Effector memory CD8-positive, alpha-beta T cell (primary cell): ENCODE measurements around the gene ANKRD44.

Experiments
- ATAC-seq: fragments of 150-1000 bp; cut with Tn5 transposase; replicated peaks from 2 replicates; pipeline ENCODE4 v1.10.0; 2021; ENCODE audit warnings: mild to moderate bottlenecking, moderate library complexity
- DNase-seq, 3 experiments: peaks; one replicate each; pipeline ENCODE4 v3.0.0; 2021
- H3K27ac Mint-ChIP-seq, 2 donors: one replicate each; pipeline ENCODE4 v1.8.0; 2022; ENCODE audit warnings: mild to moderate bottlenecking in 2 of 2, mixed read lengths in 2 of 2, moderate library complexity in 2 of 2
- H3K27me3 Mint-ChIP-seq, 2 donors: one replicate each; pipeline ENCODE4 v1.8.0; 2022; ENCODE audit warnings: mixed read lengths in 2 of 2
- H3K36me3 Mint-ChIP-seq: one replicate; pipeline ENCODE4 v1.8.0; 2022; ENCODE audit warnings: mild to moderate bottlenecking, moderate library complexity, mixed read lengths; ENCODE audit not compliant: insufficient read depth
- H3K4me1 Mint-ChIP-seq, 2 donors: one replicate each; pipeline ENCODE4 v1.8.0; 2022; ENCODE audit warnings: low read depth in 2 of 2, mixed read lengths in 2 of 2
- H3K4me3 Mint-ChIP-seq, 2 donors: one replicate each; pipeline ENCODE4 v1.8.0; 2022; ENCODE audit warnings: mild to moderate bottlenecking in 2 of 2, mixed read lengths in 2 of 2, moderate library complexity in 2 of 2
- H3K9me3 Mint-ChIP-seq, 2 donors: one replicate each; pipeline ENCODE4 v1.8.0; 2022; ENCODE audit warnings: mixed read lengths in 2 of 2

The ANKRD44 gene

DNA sequence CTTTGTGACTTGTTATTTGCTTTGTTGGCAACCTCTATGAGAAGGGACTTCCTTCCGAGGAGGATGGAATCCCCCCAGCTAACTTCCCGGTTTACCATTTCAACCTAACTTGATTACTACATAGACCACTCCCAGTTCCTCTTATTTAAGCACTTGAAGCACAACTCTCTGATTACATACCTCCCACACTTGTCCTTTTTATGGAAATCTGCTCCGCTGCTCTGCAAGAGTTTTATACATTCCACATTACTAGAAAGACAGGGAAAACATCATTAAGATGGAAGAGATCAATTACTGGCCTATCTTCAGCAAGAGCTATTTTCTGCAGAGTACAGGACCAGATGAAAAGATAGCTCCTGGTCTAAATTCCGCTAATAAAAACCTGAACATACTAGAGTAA is 224.1 kb downstream of the ANKRD44 start:
- no peak overlapping the region for H3K4me3 Mint-ChIP-seq
- H3K27me3 Mint-ChIP-seq: no peaks in the 10 kb centered on the region
- H3K36me3 Mint-ChIP-seq: peaks cover 77% of the 10 kb centered on the region
- peaks cover 9 to 25% of the 10 kb centered on the region in 2 donors for H3K4me1 Mint-ChIP-seq
- ATAC-seq (no peak), DNase-seq (no peak)
- H3K9me3 Mint-ChIP-seq: no peaks in the 10 kb centered on the region
- H3K27ac Mint-ChIP-seq: peak overlapping the region; percentile 2 to 23

DNA sequence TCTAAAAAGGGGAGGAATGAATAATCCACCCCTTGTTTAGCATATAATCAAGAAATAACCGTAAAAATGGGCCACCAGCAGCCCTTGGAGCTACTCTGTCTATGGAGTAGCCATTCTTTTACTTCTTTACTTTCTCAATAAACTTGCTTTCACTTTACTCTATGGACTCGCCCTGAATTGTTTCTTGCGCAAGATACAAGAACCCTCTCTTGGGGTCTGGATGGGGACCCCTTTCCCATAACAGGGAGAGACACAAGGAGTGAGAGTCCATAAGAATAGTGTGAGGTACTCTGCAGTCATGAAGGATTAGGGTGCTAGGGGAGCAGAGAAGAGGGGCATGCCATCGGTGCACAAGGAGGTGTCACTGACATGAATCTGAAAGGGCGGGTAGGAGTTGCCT is 224.9 kb downstream of the ANKRD44 start:
- H3K27me3 Mint-ChIP-seq: no peaks in the 10 kb centered on the region
- H3K4me1 Mint-ChIP-seq: peaks cover 5 to 23% of the 10 kb centered on the region in 2 donors
- no peak for ATAC-seq
- H3K4me3 Mint-ChIP-seq: no peak overlapping the region
- no peak for DNase-seq
- H3K27ac Mint-ChIP-seq: peak overlapping the region; percentile 14 to 61
- H3K9me3 Mint-ChIP-seq: no peaks in the 10 kb centered on the region
- H3K36me3 Mint-ChIP-seq: peaks cover 81% of the 10 kb centered on the region

DNA sequence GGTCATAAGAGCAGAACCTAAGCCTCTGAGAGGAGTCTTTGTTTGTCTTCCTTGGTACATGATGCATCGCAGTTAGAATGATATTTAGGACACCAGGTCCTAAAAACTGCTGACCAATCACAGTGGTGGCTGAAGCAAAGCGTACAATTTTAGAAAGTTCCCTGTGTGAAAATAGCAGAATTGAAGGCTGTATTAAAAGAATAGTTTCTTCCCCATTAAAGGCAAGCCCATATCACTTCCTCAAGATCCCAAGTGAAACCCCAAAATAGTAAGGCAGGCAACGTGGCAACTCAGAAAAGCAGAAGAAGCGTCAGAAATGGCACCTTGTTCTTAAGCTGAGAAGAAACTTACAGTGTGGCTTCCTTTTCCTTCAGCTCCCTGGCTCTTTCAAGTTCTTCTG is 229.3 kb downstream of the ANKRD44 start:
- ATAC-seq (no peak), DNase-seq (no peak)
- H3K4me1 Mint-ChIP-seq: peaks cover 3 to 8% of the 10 kb centered on the region in 2 donors
- peak overlapping the region in 1 of 2 donors; percentile 33 for H3K27ac Mint-ChIP-seq
- H3K9me3 Mint-ChIP-seq: peaks cover 0 to 7% of the 10 kb centered on the region in 2 donors
- no peak overlapping the region for H3K4me3 Mint-ChIP-seq
- no peaks in the 10 kb centered on the region for H3K27me3 Mint-ChIP-seq
- H3K36me3 Mint-ChIP-seq: peaks cover 79% of the 10 kb centered on the region

DNA sequence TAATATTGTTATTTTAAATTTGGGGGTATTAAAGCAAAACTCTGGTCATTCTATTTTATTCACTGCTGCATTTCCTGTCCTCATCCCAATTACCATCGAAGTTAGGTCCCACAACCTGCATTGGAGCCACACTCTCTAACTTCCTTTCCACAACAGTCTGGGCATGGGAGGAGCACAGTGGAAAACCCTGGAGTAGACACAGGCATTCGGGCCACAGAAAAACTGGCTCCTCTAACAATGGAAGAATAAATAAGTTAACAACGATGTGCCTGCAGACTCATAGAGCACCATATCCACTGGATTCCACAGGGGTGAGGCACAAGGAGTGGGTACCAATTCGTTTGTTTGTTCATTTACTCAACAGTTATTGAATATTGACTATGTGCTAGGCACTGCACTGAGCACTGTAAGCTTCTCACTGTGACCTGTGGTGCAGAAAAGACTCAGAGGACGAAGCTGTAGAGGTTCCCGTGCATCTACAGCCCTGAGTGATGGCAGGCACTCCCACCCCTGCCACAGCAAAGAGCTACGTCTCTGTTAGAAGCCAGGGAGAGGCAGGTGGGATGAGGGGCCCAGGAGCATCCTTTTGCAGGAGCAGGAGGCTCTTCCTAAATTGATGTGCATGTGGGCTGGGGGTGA is 229.9 kb downstream of the ANKRD44 start:
- ATAC-seq: no peak
- H3K4me3 Mint-ChIP-seq: no peak overlapping the region
- H3K9me3 Mint-ChIP-seq: peaks cover 0 to 8% of the 10 kb centered on the region in 2 donors
- peaks cover 83% of the 10 kb centered on the region for H3K36me3 Mint-ChIP-seq
- peaks cover 5 to 11% of the 10 kb centered on the region in 2 donors for H3K4me1 Mint-ChIP-seq
- DNase-seq: no peak
- H3K27ac Mint-ChIP-seq: peak overlapping the region; percentile 33 to 73
- H3K27me3 Mint-ChIP-seq: no peaks in the 10 kb centered on the region

DNA sequence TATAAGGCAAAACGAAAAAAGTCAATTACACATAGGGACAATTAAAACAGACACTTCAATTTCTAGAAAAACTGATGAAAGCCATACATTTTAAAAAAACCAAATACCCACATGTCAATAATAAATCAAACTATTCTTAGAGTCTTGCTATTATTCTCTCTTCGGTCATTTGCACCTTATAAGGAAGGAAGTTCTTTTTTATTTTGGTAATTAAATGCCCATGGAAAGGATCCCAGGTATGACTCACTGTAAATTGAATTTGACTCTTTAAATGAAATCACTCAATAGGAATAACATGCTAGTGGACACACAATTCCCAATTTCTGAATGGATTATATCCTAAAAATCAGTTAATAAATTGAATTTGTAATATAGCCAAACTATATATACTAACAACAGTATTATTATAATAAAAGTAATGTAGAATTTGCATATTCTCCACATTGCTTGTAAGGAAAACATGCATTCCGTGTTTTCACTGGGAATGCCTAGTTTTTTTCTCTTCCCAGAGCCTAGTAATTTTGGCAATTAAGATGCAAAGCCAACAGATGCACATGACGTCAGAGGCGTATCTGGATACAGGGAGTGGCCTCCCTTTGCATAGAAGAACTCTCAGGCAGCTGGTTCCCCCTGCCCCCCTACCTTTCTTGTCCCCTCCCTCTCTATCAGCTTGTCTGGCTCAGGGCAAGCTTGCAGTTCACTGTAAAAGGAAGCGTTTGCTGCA is 230.6 kb downstream of the ANKRD44 start:
- ATAC-seq: no peak
- DNase-seq: no peak
- peaks cover 84% of the 10 kb centered on the region for H3K36me3 Mint-ChIP-seq
- peaks cover 5 to 11% of the 10 kb centered on the region in 2 donors for H3K4me1 Mint-ChIP-seq
- H3K9me3 Mint-ChIP-seq: peaks cover 0 to 8% of the 10 kb centered on the region in 2 donors
- peak overlapping the region; percentile 33 to 73 for H3K27ac Mint-ChIP-seq
- no peaks in the 10 kb centered on the region for H3K27me3 Mint-ChIP-seq
- no peak overlapping the region for H3K4me3 Mint-ChIP-seq

DNA sequence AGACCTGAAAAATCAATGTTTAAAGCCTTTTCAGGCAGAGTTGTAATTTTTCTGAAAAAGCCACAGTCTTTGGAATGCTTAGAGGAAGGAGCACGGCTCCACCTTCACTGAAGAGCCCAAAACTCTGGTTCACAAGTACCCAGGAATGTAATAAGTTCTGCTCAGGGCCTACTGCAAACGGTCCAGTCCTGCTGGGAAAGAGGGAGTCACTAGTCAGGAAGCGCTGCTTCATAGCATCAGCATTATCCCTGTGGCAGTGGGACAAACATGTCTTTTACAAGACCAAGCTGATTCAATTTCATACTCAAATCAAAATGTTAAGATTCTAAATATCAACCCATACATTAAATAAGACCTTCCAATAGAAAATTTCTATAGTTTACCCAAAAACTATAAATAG is 231.2 kb downstream of the ANKRD44 start:
- Mint-ChIP-seq H3K27ac (no peak overlapping the region), H3K4me3 (no peak overlapping the region), H3K4me1 (peaks cover 5 to 12% of the 10 kb centered on the region in 2 donors), H3K36me3 (peaks cover 83% of the 10 kb centered on the region), H3K27me3 (no peaks in the 10 kb centered on the region), H3K9me3 (peaks cover 0 to 8% of the 10 kb centered on the region in 2 donors)
- ATAC-seq (no peak), DNase-seq (no peak)

DNA sequence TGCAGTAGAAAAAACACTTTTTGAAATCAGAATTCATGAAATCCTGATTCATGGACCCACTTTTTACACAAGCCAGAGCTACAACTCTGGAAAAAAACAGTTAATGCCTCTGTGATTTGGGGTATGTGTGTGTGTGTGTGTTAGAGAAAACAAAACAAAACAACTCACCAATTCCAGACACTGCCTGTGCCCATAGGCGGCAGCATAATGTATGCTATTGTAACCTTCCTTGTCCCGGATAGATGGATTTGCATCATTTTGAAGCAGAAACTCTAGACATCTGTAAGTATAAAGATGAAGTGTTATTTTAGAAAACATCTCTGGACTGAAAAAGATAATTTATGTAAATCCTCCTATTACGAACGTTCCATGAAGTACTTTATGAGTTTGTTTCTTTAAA is 232.0 kb downstream of the ANKRD44 start:
- Mint-ChIP-seq H3K27me3 (no peaks in the 10 kb centered on the region), H3K27ac (no peak overlapping the region), H3K4me1 (peaks cover 6 to 14% of the 10 kb centered on the region in 2 donors), H3K9me3 (peaks cover 0 to 8% of the 10 kb centered on the region in 2 donors), H3K4me3 (no peak overlapping the region), H3K36me3 (peaks cover 81% of the 10 kb centered on the region)
- ATAC-seq: no peak
- DNase-seq: no peak

DNA sequence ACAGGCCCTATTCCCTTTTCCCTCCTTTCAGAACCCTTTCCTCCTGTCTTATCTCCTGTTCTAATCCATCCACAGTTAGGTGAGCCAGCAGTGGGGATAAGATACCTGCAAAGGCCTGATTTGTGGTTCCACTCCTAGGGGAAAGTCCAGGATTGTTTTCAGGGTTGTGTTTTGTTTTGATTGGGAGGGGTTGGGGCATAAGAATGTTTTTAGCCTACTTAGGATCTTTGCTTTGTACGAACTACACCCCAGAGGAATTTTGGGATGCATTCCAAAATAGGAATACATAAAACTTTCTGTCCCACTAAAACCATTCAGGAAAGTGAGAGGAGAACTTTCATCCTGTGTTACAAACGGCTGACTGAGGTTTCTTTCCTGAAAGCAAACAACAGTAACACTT is 233.2 kb downstream of the ANKRD44 start:
- H3K36me3 Mint-ChIP-seq: peaks cover 74% of the 10 kb centered on the region
- ATAC-seq (no peak), DNase-seq (no peak)
- H3K4me1 Mint-ChIP-seq: peaks cover 14 to 22% of the 10 kb centered on the region in 2 donors
- no peaks in the 10 kb centered on the region for H3K27me3 Mint-ChIP-seq
- H3K9me3 Mint-ChIP-seq: peaks cover 0 to 8% of the 10 kb centered on the region in 2 donors
- peak overlapping the region; percentile 39 to 58 for H3K27ac Mint-ChIP-seq
- H3K4me3 Mint-ChIP-seq: no peak overlapping the region

DNA sequence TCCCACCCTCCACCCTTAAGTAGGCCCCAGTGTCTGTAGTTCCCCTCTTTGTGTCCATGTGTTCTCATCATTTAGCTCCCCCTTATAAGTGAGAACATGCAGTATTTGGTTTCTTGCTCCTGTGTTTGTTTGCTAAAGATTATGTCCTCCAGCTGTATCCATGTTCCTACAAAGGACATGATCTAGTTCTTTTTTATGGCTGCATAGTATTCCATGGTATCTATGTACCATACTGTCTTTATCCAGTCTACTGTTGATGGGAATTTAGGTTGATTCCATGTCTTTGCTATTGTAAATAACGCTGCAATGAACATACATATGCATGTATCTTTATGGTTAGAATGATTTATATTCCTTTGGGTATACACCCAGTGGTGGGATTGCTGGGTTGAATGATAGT is 233.9 kb downstream of the ANKRD44 start:
- no peak for ATAC-seq
- H3K27me3 Mint-ChIP-seq: no peaks in the 10 kb centered on the region
- DNase-seq: no peak

DNA sequence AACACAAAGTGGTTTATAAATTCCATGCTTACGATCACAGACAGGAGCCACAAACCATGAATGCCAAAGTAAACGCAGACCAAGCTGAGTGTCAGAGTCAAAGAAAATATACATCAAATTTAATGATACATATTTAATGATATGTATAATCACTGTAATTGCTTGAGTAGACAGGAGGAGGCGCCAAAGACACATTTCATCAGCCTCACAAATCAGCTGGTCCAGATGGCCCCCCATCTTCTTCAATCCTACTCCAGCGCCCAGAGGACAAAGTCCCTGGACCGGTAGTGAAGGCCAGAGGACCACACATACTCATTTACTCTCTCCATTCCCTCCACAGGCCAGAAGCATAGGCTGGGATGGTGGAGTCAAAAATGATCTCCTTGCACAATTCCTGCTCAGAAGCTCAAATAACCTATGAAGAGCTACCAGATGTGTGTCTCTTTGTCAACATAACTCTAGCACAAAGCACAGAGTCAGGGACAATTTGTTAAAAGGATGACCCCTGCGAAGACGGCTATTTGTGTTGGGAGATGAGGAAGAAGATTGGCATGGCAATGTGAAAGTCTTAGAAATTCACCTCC is 234.7 kb downstream of the ANKRD44 start:
- H3K4me1 Mint-ChIP-seq: peaks cover 17 to 31% of the 10 kb centered on the region in 2 donors
- H3K4me3 Mint-ChIP-seq: no peak overlapping the region
- H3K27ac Mint-ChIP-seq: no peak overlapping the region
- DNase-seq (peak in 1 of 3 experiments; percentile 18), ATAC-seq (no peak)
- H3K27me3 Mint-ChIP-seq: no peaks in the 10 kb centered on the region
- H3K36me3 Mint-ChIP-seq: peaks cover 66% of the 10 kb centered on the region
- H3K9me3 Mint-ChIP-seq: peaks cover 0 to 8% of the 10 kb centered on the region in 2 donors

More for the DNA sequence above, 233.9 kb downstream of the ANKRD44 start:
- Mint-ChIP-seq H3K36me3 (peaks cover 72% of the 10 kb centered on the region), H3K4me3 (no peak overlapping the region), H3K4me1 (peaks cover 13 to 24% of the 10 kb centered on the region in 2 donors), H3K27ac (peak overlapping the region; percentile 39 to 56), H3K9me3 (peaks cover 0 to 8% of the 10 kb centered on the region in 2 donors)

DNA sequence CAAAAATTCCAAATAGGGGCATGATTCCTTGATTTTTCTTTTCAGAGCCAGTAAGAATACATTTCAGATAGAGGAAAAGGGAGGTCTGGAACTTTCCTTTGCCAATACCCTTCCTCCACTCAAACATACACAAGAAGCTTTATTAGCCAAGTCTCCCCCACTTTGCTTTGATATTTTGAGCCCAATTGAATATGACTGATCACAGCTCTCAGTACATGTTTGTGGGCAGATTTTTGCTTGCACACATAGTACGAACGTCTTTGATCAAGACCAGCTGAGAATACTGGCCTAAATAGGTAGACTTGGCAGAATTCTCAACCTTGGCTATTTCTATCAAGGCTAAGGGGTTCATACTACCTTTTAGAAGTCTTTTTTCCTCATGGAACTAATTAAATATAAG is 235.3 kb downstream of the ANKRD44 start:
- H3K36me3 Mint-ChIP-seq: peaks cover 66% of the 10 kb centered on the region
- H3K4me1 Mint-ChIP-seq: peaks cover 20 to 36% of the 10 kb centered on the region in 2 donors
- DNase-seq (no peak), ATAC-seq (no peak)
- no peak overlapping the region for H3K4me3 Mint-ChIP-seq
- no peaks in the 10 kb centered on the region for H3K27me3 Mint-ChIP-seq
- H3K27ac Mint-ChIP-seq: no peak overlapping the region
- peaks cover 0 to 8% of the 10 kb centered on the region in 2 donors for H3K9me3 Mint-ChIP-seq

DNA sequence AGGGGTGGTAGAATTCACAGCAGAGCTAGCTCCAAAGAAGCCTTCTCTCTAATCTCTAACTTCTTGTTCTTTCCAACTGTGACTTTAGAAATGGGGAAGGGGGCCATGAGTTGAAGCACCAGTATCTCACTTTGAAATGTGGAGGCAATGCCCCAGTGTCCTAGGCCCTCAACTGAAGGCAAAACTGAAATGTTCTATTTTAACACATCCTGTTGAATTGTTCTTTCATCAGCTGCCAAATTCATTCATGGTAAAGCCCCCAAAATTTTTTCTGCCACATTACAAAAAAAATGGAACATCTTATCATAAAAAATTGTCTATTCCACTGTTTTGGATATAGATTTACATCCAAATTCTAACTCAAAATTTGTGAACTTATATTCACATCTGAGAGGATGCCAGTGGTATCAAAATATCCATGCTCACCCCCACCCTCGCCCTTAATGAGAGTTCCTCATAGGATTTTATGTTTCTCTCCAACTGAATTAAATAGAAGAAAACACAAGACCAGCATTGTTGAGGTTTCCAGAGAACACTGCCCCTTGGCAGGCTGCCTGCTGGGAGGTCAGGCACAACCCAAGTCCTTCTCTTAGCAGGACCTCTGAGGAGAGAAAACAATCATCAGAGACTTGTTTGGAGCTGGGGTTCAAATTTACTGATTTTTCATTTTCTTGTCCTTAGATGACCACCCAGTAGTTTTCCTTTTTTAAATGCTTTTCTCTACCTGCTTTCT is 236.7 kb downstream of the ANKRD44 start:
- Mint-ChIP-seq H3K4me1 (peaks cover 28 to 49% of the 10 kb centered on the region in 2 donors), H3K36me3 (peaks cover 64% of the 10 kb centered on the region), H3K27me3 (no peaks in the 10 kb centered on the region), H3K27ac (peak overlapping the region; percentile 80 to 84), H3K9me3 (peaks cover 0 to 8% of the 10 kb centered on the region in 2 donors), H3K4me3 (peak overlapping the region in 1 of 2 donors; percentile 6)
- no peak for ATAC-seq
- no peak for DNase-seq

DNA sequence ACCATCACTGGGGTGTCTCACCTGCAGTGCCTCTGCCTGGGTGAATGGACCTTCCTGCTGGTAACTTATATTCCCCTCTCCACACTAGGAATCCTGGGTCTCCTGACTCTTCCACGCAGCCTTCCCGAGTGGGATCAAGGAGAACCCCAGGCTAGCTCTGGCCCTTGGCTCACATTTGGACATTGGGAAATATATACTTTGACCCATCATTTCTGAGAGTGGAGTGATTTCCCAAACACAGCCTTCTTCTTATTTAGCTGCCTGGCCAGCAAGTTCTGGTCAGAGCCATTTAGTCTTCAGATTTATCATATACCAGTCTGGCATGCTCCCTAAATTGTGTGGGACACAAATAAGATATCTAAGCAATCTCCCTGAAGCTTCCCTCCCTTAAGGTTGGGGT is 237.3 kb downstream of the ANKRD44 start:
- Mint-ChIP-seq H3K27ac (peak overlapping the region; percentile 80 to 84), H3K4me3 (peak overlapping the region in 1 of 2 donors; percentile 6), H3K27me3 (no peaks in the 10 kb centered on the region), H3K4me1 (peaks cover 31 to 55% of the 10 kb centered on the region in 2 donors), H3K9me3 (peaks cover 0 to 8% of the 10 kb centered on the region in 2 donors), H3K36me3 (peaks cover 65% of the 10 kb centered on the region)
- DNase-seq (no peak), ATAC-seq (no peak)
